ENCODE measurements around the gene GFOD1. TPM values are rescaled to one million over a fixed set of nuclear protein-coding genes. Genes with fewer than 3 reads are reported as not detected.

The GFOD1 gene
- total and polyA plus RNA-seq, 2 experiments from 2014 or later: 16.2 to 30.5 TPM

DNA sequence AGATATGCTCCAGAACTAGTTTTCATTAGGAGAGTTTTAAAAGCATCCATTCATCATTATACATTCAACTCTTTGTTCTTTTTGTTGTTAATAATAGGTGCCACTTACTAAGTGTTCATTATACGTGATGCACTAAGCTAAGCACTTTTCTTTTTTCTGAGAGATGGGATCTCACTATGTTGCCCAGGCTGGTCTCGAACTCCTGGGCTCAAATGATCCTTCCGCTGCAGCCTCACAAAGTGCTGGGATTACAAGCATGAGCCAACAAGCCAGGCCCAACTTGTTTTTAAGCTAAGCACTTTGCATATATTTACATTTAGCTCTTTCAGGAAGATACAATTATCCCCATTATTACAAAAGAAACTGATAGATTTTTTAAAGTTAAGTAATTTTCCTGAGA lies 5.7 kb upstream of the GFOD1 start:
- Histone ChIP-seq H3K4me1 (ENCODE audit: low read depth) (peaks cover 19% of the 10 kb centered on the region), H3K9me3 (ENCODE audit: low read depth) (no peaks in the 10 kb centered on the region), H3K27me3 (peaks cover 12% of the 10 kb centered on the region), H3K4me3 (no peak overlapping the region), H3K27ac (no peak overlapping the region), H3K36me3 (no peaks in the 10 kb centered on the region)
- TF ChIP-seq CTCF (IDR thresholded peaks at IDR 0.05; ENCODE audit: low read depth, low read length): no peak
- DNase-seq (ENCODE audit: low read depth in 1 of 2, low spot score in 1 of 2): no peak

- TF ChIP-seq CTCF (IDR thresholded peaks at IDR 0.05; ENCODE audit: low read depth, low read length): no peak
- Histone ChIP-seq H3K36me3 (no peaks in the 10 kb centered on the region), H3K4me3 (no peak overlapping the region), H3K27me3 (peaks cover 15% of the 10 kb centered on the region), H3K9me3 (ENCODE audit: low read depth) (no peaks in the 10 kb centered on the region), H3K4me1 (ENCODE audit: low read depth) (peaks cover 19% of the 10 kb centered on the region), H3K27ac (no peak overlapping the region)
- no peak for DNase-seq (ENCODE audit: low read depth in 1 of 2, low spot score in 1 of 2)
Measured at GRCh38 chr6:13492357-13492756, 5.0 kb upstream of the GFOD1 start.

- H3K27me3 ChIP-seq: peaks cover 15% of the 10 kb centered on the region
- H3K27ac ChIP-seq: no peak overlapping the region
- no peak overlapping the region for H3K4me3 ChIP-seq
- peaks cover 18% of the 10 kb centered on the region for H3K4me1 ChIP-seq (ENCODE audit: low read depth)
- H3K36me3 ChIP-seq: no peaks in the 10 kb centered on the region
- TF ChIP-seq CTCF (IDR thresholded peaks at IDR 0.05; ENCODE audit: low read depth, low read length): no peak
- DNase-seq (ENCODE audit: low read depth in 1 of 2, low spot score in 1 of 2): no peak
- H3K9me3 ChIP-seq (ENCODE audit: low read depth): no peaks in the 10 kb centered on the region
Measured at GRCh38 chr6:13491538-13491937, 4.1 kb upstream of the GFOD1 start.

DNA sequence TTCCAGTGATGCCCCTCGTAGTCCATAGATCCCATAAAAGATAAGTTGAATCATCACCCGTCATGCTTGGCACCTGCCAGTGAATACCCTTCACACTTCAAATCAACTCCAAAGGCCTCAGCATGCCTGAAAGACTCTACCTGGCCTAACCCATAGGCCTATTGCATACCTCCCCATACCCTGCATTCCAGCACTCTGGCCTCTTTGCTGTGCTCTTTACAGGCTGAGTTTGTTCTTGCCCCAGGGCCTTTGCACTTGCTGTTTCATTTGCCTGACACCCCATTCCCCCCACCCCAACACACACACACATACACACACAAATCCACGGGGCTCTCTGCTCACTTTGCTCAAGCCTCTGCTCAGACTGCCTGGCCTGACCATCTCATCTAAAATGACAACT lies 3.0 kb upstream of the GFOD1 start:
- H3K9me3 ChIP-seq (ENCODE audit: low read depth): no peaks in the 10 kb centered on the region
- no peak for TF ChIP-seq CTCF (IDR thresholded peaks at IDR 0.05; ENCODE audit: low read depth, low read length)
- DNase-seq (ENCODE audit: low read depth in 1 of 2, low spot score in 1 of 2): no peak
- H3K27ac ChIP-seq: no peak overlapping the region
- peaks cover 15% of the 10 kb centered on the region for H3K27me3 ChIP-seq
- H3K4me1 ChIP-seq (ENCODE audit: low read depth): peaks cover 7% of the 10 kb centered on the region
- H3K36me3 ChIP-seq: no peaks in the 10 kb centered on the region
- no peak overlapping the region for H3K4me3 ChIP-seq

DNA sequence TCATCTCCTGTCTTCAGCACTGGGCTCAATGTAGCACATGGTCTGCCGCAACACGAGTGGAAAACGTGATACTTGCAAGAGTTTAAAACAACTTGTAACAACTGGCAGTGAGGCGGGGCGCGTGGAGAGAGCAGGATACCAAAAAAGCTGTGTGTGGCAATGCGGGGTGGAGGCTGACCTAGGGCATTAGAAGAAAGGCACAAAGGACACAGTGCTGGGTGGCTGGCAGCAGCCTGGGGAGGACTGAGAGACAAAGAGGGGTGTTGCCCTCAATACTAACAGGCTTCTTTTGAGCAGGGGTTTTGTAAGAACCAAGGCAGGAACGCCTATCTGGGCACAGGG lies 1.5 kb upstream of the GFOD1 start:
- no peak for DNase-seq (ENCODE audit: low read depth in 1 of 2, low spot score in 1 of 2)
- Histone ChIP-seq H3K27ac (no peak overlapping the region), H3K36me3 (no peaks in the 10 kb centered on the region), H3K27me3 (peaks cover 15% of the 10 kb centered on the region), H3K4me1 (ENCODE audit: low read depth) (peaks cover 12% of the 10 kb centered on the region), H3K9me3 (ENCODE audit: low read depth) (no peaks in the 10 kb centered on the region), H3K4me3 (no peak overlapping the region)
- TF ChIP-seq CTCF (IDR thresholded peaks at IDR 0.05; ENCODE audit: low read depth, low read length): no peak
